Suprapubic skin (tissue), 4 donors: ENCODE results near the gene DMRT2.

Source experiments
- CTCF ChIP-seq, 2 donors: fragments of 200-600 bp in 1 of 2; fragments of 450-650 bp in 1 of 2; sonication (generic) in 1 of 2; IDR thresholded peaks; one replicate each; pipeline ENCODE4 v1.5.1; 2016 to 2019; ENCODE audit warnings: antibody characterized with exemption in 2 of 2, mild to moderate bottlenecking in 1 of 2, moderate library complexity in 1 of 2
- EP300 ChIP-seq: sonication (generic); formaldehyde crosslinking; IDR thresholded peaks from one replicate; pipeline ENCODE4 v1.6.1; 2017; ENCODE audit warnings: antibody characterized with exemption
- POLR2A ChIP-seq, 2 donors: fragments of 450-650 bp; IDR thresholded peaks; one replicate each; pipeline ENCODE4 v1.6.1; 2017; ENCODE audit warnings: antibody characterized with exemption in 2 of 2, mild to moderate bottlenecking in 2 of 2, moderate library complexity in 2 of 2
- POLR2AphosphoS5 ChIP-seq, 3 donors: sonication (generic); formaldehyde crosslinking; IDR thresholded peaks; one replicate each; pipeline ENCODE4 v1.6.1; 2017; ENCODE audit warnings: antibody characterized with exemption in 3 of 3

- no peak for TF ChIP-seq EP300
- TF ChIP-seq CTCF (IDR thresholded peaks at IDR 0.05), result no peak
- no peak for TF ChIP-seq POLR2A (IDR thresholded peaks at IDR 0.05)
- TF ChIP-seq POLR2AphosphoS5 (IDR thresholded peaks at IDR 0.05), result no peak
Measured at GRCh38 chr9:1001838-1002237, 48.3 kb upstream of the DMRT2 start.
